HepG2 (cell line): Measurements from ENCODE around the gene IRX3. TPM values are rescaled to one million over a fixed set of nuclear protein-coding genes. Genes with fewer than 3 reads are reported as not detected.

Experiments used
- CREBL2 ChIP-seq: sonication (generic); formaldehyde crosslinking; IDR thresholded peaks from 2 replicates; pipeline ENCODE4 v1.8.1; 2023; ENCODE audit warnings: missing genetic modification reagents, mild to moderate bottlenecking, borderline replicate concordance
- DBP ChIP-seq: sonication (generic); formaldehyde crosslinking; IDR thresholded peaks from 2 replicates; pipeline ENCODE4 v1.4.0; 2020; ENCODE audit warnings: missing genetic modification reagents; ENCODE audit errors: not compliant biosample characterization
- HNF4A ChIP-seq: sonication (generic); formaldehyde crosslinking; IDR thresholded peaks from 2 replicates; pipeline ENCODE4 v1.4.0; 2020; ENCODE audit warnings: missing genetic modification reagents
- LRRFIP1 ChIP-seq: sonication (generic); formaldehyde crosslinking; conservative IDR thresholded peaks from 2 replicates; pipeline ENCODE4 v1.4.0; 2020; ENCODE audit warnings: missing genetic modification reagents
- THAP9 ChIP-seq: sonication (generic); formaldehyde crosslinking; IDR thresholded peaks from 2 replicates; pipeline ENCODE4; 2020; ENCODE audit warnings: missing genetic modification reagents, mild to moderate bottlenecking, borderline replicate concordance
- ZBTB40 ChIP-seq, 2 experiments: fragments of 450-650 bp in 1 of 2; sonication (generic) in 1 of 2; formaldehyde crosslinking in 1 of 2; IDR thresholded peaks; 2 replicates each; pipeline versions ENCODE4 v1.6.1 to v1.8.0; 2016 to 2022; ENCODE audit warnings: antibody characterized with exemption in 1 of 2, mild to moderate bottlenecking in 1 of 2, missing genetic modification reagents in 1 of 2
- ZNF18 ChIP-seq: sonication (generic); formaldehyde crosslinking; IDR thresholded peaks from 2 replicates; pipeline ENCODE4 v1.8.0; 2022; ENCODE audit warnings: mild to moderate bottlenecking, missing genetic modification reagents; ENCODE audit not compliant: insufficient replicate concordance
- ZNF30 ChIP-seq: sonication (generic); formaldehyde crosslinking; IDR thresholded peaks from 2 replicates; pipeline ENCODE4 v1.5.0; 2020; ENCODE audit warnings: mild to moderate bottlenecking, missing genetic modification reagents
- polyA plus RNA-seq, 8 experiments: library from polyadenylated mRNA; depleted of rRNA in 3 of 8; stranded (reverse) in 7 of 8; unstranded in 1 of 8; fragments of >200 nt; fragmentation: Illumina TruSeq in 4 of 8; extraction: Trizol in 4 of 8; gene quantifications; 2 replicates each; pipeline versions ENCODE4 v1.2.1 to v1.2.3, GENCODE V29; 2011 to 2016; ENCODE audit warnings: low read depth in 4 of 8, missing spikeins in 1 of 8, mixed read lengths in 1 of 8; ENCODE audit not compliant: insufficient read depth in 1 of 8
- total RNA-seq, 5 experiments: library from RNA; depleted of rRNA; stranded (reverse); fragments of >200 nt; fragmentation: Illumina TruSeq; extraction: Trizol; gene quantifications; 2 replicates each; pipeline ENCODE4 v1.2.3, GENCODE V29; 2016; ENCODE audit warnings: low read depth in 1 of 5

IRX3 gene
- total and polyA plus RNA-seq, 2 of the 13 experiments (the other 11 are each of a cell fraction or from before 2014, with no cell fraction given) = 9.2 to 16.4 TPM

- TF ChIP-seq ZBTB40 (IDR thresholded peaks at IDR 0.05) (no peak), ZBTB40 (CRISPR knock-in tag; IDR thresholded peaks at IDR 0.05) (no peak), HNF4A (CRISPR knock-in tag) (no peak), DBP (CRISPR knock-in tag) (no peak), ZNF30 (CRISPR knock-in tag) (no peak), ZNF18 (CRISPR knock-in tag) (no peak), CREBL2 (CRISPR knock-in tag) (no peak), THAP9 (CRISPR knock-in tag) (no peak), LRRFIP1 (CRISPR knock-in tag) (no peak)
Observed at GRCh38 chr16:54233615-54234014, 53.0 kb downstream of the IRX3 start (continued).
